Measurements from ENCODE around the gene GARIN5B.
"Not testable (repeated sequence)": the region's sequence is repeated elsewhere in the genome, so short reads cannot be mapped to it uniquely, and the experiment has no call there.

GARIN5B gene

DNA sequence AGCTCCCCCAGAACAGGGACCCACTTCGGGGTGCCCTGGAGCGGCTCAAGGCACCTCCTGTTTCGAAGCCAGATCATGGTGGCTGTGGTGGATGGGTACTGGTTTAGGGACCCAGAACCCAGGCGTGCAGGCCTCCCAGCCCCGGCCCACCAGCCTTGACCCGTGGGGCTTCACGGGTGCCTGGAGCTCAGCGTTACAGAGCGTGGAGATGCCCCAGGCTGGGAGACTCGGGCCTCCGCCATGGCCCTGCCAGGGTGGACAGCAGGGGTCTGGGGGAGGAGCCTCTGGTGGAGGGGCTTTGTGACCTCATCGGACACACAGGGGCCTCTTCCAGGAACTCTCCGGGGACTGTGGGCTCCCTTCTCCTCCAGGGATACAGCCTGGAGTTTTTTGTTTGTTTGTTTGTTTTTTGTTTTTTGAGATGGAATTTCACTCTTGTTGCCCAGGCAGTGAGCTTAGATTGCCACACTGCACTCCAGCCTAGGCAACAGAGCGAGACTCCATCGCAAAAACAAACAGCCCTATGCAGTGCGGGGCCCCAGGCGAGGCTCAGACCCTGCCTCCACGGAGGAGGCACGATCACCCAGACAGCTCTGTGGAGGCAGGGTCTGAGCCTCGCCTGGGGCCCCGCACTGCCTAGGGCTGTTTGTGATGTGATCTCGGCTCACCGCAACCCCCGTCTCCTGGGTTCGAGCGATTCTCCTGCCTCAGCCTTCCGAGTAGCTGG is at the start of gene GARIN5B:
Gene GARIN5B, minus strand, starts transcription at position 271 of the 727 bp plus-strand sequence. Its CDS starts 194 bp downstream, at position 77.
- DNase-seq, result no peak

DNA sequence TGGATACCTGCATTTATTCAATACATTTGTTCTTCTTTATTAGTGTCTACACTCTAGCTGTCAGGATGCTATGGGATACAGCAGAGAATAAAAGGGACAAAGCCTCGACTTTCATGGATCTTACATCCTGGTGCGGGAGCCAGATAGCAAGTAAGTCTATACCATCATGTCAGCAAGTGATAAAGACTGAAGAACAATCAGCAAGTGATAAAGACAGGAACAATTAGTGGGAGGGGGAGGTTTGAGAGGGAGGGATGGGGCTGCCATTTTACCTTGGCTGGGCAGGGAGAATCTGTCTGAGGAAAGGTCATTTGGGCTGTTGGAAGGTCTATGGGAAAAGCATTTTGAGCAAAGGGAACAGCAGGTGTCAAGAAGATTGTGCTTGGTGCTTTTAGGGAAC is 47.1 kb upstream of the GARIN5B start:
- DNase-seq, result no peak

DNA sequence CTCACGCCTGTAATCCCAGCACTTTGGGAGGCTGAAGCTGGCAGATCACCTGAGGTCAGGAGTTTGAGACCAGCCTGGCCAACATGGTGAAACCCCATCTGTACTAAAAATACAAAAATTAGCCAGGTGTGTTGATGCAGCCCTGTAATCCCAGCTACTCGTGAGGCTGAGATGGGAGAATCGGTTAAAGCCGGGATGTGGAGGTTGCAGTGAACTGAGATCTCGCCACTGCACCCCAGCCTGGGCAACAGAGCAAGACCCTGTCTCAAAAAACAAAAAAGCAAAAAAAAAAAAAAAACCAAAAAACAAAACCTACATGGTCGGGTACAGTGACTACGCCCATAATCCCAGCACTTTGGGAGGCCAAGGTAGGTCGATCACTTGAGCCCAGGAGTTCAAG is 46.1 kb upstream of the GARIN5B start:
- not testable (repeated sequence) for DNase-seq

DNA sequence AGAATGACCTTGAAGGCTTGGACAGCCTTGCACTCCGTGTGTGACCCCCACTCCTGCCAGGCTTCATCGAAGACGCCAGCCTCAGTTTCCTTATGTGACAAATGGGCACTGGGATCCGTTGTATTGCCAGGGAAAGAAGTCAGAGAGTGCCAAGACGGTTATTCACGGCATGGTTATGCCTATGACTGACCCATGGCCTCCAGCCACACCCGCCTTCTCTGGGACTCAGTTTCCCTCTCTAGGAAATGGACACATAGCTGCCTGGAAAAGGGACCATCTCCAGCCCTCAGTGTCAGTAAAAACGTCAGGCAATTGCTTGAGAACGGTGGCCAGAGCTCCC is 45.4 kb upstream of the GARIN5B start:
- DNase-seq, result no peak

DNA sequence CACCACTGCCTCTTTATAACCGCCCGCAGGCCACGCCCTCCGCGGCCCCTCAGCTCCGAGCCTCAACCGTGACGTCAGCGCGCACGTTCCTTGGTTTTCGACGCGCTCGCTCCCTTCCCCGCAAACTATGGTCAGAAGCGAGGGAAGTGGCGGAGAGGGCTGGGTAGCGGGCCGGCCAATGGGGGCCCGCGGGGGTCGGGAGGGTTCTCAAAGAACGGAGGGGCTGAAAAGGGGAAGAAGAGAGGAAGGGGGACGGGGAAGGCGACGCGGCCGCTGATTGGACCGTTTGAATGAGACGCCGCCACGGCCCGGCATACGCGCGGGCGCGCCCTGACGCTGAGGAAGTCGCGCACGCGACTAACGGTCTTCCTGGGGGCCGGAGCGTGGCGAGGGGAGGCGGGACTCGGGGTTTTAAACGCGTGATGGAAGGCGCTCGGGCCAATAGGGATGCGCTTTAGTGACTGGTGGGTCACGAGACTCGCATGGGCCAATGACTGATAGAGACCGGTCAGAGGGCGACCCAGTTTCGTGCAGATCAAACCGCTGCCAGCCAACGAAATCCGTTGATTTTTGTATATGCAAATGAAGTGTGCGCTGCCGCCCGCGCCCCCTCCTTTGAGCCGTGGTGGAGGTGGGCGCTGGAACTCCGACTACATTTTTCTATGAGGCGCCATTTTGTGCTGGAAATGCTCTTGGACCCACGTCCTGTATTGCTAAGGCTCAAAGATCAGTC is 44.9 kb upstream of the GARIN5B start:
- DNase-seq, result peak; percentile 94

DNA sequence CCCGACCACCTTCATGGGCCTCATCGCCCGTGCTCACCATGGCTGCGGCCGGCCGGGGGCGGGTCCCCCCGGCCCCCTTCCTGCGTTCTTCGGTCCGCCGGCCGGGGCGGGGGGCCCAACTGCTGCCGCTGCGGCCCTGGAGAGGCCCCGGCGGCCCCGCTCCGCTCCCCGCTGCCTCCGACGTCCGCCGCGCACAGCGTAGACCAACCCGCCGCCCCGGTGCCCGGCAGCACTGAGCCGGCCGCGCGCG is 44.4 kb upstream of the GARIN5B start, which contains the start of gene UBE2S:
Gene UBE2S, minus strand, starts transcription at position 239 of the 250 bp plus-strand sequence. Its CDS starts 199 bp downstream, at position 40.
- DNase-seq, result not testable (repeated sequence)

DNA sequence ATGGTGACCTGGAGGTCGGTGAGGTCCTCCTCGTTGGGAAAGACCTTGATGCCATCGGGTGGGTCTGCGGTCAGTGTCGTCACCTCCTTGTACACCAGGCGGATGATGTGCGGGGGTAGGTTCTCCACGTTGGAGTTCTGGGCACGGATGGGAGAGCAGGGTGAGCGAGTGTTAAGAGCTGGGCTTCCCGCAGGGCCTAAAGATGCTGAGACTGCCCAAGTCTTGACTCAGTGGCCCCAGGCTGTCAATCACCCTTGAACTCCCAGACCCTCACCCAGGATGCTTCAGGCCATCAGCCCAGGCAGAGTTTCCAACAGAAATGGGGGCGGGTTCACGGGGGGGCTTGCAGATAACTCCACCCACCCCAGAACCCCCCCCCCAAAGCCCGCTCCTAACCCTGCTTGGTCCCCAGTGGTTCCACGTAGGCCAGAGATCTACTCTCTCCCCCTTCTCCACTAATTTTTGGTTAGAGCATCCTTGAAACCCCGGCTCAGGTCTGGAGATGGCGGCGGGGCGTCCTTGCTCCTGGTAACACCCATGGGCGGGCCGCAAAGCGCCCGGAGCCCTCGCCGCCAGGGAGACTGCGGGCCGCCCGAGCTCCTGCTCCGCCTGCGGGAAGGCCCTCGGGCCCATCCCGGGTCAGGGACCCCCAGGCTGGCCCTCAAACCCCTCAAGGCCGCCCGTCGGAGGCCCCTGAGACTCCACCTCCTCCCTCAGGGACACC is 43.9 kb upstream of the GARIN5B start:
- DNase-seq, result no peak

DNA sequence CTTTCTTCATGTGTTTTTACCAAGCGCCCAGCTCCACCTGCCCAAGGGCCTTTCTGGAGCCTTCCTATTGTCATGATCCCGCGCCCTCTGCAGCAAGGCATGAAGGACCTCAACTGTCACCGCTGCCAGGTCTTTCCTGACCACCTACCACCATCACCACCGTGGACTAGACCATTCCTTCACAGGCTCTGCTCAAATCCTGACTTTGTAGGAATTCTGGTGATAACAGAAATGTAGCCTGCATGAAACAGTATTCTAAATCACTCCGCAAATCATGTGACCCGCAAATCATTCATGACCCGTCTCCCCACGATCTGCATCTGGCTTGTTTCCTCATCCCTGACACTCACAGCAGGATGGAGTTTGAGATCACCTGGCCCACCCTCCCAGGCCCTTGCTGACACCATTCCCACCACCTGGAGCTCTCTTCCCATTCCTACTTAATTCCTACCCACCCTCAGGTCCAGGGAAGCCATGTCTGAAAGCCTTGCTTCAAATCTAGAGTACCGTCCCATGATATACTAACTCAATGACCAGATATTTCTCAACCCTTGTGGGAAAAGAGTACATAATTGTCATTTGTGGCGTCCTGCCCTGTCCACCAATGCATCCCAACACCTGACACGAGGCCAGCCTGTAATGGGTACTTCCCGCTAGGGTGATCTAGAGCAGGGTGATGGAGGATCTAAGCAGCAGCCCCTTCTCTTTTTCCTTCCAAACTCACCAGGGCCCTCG is 43.2 kb upstream of the GARIN5B start:
- no peak for DNase-seq

DNA sequence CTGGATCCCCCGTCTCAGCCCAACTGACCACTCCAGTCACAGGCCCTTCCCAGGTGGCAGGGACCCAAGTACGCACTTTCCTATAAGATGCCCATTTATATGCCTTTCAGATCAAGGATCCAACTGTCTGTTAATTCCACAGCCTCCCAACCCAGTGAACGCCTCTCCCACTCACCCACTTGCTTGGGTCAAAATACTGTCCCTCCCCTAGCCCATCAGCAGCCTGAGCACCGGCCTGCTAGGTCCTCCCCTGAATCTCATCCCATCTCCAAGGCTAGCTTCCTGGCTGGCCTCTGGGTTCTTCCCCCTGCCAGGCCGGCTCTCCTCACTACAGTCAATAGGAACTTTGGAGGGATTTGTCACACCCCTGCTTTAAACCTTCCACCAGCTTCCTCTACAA is 42.6 kb upstream of the GARIN5B start:
- no peak for DNase-seq

DNA sequence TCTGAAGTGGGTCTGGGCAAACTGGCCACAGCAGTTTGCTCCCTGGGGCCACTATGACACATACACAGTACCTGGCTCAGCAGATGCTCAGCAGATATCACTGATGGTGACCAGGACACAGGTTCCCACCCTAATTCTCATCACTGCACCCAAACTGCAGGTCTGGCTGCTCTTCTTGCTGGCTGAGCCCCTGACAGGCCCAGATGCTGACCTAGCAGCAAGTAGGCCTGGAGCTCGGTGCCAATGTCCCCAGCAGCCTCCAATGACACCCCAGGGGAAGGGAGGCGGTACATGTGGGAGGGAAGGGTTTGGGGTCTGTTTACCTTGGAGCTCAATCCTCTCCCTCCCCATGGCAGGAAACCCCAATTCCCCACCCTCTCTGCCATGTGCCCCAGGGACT is 39.4 kb upstream of the GARIN5B start:
- no peak for DNase-seq

DNA sequence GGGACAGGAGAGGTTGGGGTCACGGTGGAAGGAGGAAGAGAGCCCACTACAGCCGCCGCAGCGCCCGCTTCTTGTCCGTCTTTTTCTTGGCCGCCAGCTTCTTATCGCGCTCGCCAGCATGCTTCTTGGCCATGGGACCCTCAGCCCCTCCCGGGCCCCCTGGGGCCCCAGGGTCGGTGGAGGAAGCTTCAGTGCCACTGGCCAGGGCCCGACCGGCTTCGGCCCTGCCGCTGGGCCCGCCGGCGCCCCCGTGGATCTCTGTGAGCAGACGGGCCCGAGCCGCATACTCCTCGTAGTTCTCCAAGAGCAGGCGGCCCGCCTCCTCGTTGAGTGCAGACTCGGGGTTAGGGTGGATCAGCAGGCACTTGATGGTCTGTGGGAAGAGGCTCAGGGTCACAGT is 38.3 kb upstream of the GARIN5B start:
- not testable (repeated sequence) for DNase-seq

DNA sequence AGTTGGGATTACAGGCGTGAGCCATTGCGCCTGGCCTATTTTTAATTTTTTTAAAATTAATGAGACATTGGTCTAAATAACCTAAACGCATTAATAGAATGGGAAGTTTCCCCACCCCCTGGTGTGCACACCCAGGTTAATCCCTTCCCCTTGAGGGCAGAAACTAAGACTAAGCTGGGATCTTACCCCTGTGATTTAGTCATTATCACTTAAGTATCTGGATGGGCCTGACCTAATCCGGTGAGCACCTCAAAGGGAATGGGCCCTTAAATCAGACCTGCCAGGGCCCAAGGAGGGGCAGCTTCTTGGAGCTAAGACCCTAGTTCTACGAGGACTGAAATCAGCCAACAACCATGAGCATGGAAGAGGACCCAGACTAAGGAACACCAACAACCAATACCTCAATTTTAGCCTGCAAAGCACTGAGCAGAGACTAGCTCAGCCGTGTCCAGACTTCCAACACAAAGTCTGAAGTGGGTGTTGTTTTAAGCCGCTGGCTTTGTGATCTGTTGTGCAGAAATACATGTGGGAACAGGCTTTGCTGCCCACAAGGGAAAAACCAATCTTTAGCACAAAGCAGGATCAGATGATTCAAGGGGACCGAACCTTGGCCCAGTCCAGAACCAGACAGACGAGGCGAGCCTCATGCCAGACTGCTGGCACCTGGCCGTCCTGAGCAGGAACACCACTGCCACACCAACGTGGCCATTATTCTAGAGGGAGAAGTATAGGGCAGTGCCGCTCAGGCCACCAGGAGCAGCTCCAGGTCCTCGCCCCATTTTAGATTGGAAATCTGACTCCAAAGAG is 37.4 kb upstream of the GARIN5B start:
- no peak for DNase-seq

DNA sequence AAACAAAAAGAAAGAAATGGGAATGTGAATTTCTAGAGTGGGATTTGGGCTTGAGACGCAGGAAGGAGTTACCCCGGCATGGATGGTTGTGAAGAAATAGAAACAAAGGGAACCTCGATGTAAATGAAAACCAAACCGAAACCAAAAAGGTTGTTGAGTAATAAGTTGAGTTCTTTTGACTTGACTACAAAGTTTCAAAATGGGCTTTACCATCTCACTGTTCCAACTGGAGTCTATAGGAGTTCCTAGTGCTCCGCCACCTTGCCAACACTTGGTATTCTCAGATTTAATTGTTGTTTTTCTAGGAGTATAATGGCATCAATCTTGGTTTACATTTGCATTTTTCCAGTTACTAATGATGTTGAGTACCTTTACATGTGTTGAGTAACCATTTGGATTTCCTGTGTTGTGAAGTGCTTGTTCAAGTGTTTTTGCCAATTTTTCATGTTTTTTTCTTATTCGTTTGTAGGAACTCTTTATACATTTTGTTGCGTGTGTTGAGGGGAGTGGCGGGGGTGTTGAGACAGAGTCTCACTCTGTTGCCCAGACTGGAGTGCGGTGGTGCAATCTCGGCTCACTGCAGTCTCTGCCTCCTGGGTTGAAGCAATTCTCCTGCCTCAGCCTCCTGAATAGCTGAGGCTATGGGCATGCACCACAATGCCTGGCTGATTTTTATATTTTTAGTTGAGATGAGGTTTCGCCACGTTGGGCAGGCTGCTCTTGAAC is 35.3 kb upstream of the GARIN5B start:
- no peak for DNase-seq

DNA sequence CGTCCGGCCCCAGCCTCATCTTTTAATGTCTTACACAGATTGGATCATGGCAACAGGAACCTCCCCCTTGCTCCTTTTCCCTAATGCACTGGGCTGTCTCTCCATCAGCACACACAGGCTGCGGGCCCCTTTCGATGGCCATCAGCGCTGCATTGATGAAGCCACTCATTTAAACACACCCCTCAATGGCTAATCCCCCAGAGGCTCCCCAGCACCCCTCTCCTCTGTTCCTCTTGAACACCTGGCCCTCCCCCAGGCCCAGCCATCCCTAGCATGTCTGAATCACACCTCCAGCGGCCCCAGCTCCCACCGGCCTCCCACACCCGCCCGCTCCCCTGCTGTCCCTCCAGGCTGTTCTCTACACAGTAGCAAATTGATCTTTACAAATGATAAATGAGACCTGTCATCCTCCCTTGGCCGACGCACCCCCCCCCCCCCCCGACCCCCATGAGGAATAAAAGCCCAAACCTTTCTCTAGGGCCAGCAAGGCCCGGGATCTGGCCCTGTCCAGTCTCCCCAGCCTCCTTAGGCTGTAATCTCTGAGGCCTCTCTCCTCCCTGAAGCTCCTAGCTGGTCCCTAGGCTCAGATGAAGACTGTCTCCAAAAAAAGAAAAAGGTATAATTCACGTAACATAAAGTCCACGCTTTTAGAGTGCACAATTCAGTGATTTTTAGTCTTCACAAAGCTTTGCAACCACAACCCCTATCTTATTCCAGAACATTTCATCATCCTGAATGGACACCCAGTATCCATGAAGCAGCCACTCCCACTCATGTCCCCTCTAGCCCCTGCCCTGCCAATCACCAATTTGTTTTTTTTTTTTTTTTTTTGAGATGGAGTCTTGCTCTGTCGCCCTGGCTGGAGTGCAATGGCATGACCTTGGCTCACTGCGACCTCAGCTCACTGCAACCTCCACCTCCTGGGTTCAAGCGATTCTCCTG is 30.0 kb upstream of the GARIN5B start:
- DNase-seq, result no peak

DNA sequence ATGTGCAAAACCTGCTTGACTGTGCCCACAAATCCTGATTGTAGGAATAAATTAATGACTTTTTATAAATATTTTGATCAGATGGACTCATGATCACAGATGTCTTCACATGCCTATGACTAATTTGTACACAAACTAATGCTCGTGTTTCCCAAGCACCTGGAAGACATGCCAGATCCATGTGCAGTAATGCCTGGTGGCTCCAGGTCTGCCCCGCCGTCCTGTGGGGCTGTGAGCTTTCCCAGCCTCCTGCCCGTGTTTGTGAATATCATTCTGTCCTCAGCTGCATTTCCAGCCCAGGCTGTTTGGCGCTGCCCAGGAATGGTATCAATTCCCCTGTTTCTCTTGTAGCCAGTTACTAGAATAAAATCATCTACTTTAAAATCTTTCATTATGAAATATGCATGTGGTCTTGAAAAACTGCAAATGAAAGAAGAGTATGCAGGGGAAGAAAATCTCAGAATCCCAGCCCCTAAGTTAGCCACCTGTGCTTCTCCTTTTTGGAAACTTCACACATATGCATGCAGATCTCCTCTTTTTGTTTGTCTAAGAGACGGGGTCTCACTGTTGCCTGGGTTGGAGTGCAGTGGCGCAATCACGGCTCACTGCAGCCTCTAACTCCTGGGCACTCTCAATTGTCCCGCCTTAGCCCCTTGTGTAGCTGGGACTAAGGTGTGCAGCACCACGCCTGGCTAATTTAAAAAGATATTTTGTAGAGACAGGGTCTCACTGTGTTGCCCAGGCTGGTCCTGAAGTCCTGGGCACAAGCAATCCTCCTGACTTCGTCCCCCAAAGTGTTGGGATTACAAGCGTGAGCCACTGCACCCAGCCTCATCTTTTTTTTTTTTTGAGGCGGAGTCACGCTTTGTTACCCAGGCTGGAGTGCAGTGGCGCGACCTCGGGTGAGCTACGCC is 28.9 kb upstream of the GARIN5B start:
- no peak for DNase-seq

DNA sequence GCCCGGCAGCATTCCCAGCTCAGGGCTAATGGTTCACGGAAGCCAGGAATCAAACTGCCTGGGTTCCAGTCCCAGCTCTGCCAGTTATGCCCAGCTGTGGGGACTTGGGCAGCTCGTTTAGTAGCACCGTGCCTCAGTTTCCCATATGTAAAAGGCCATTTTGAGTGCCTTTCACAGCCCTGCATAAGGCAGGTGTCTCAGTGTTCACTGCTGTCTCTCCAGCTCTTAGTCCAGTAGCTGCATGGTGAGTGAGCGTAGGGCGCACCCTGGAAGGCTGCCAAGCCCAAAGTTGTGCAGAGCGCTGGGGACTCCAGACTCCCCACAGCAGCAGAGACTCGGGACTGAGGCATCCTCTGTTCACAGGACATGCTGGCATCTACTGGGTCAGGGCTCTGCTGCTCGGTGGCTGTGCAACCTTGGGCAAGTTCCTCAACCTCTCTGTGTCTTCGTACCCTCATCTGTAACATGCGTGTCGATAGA is 28.2 kb upstream of the GARIN5B start:
- no peak for DNase-seq

DNA sequence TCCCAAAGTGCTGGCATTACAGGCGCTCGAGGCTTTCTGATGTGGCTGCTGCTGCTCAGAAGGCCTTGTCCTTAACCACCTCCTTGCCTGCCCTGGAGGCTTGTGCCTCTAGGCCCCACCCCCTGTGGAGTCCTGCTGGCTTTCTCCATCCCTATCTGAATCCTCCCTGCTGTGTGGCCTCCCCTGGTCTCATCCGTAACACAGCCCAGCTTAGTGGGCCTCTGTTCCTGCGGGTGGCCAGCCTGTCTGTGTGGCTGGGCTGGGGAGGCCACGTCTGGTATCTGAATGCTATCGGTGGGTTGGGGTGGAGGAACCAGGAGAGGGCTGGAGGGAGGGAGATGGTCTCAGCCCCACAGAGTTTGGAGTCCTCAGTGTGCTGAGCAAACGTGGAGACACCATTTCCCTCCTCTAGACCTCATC is 27.4 kb upstream of the GARIN5B start:
- no peak for DNase-seq

DNA sequence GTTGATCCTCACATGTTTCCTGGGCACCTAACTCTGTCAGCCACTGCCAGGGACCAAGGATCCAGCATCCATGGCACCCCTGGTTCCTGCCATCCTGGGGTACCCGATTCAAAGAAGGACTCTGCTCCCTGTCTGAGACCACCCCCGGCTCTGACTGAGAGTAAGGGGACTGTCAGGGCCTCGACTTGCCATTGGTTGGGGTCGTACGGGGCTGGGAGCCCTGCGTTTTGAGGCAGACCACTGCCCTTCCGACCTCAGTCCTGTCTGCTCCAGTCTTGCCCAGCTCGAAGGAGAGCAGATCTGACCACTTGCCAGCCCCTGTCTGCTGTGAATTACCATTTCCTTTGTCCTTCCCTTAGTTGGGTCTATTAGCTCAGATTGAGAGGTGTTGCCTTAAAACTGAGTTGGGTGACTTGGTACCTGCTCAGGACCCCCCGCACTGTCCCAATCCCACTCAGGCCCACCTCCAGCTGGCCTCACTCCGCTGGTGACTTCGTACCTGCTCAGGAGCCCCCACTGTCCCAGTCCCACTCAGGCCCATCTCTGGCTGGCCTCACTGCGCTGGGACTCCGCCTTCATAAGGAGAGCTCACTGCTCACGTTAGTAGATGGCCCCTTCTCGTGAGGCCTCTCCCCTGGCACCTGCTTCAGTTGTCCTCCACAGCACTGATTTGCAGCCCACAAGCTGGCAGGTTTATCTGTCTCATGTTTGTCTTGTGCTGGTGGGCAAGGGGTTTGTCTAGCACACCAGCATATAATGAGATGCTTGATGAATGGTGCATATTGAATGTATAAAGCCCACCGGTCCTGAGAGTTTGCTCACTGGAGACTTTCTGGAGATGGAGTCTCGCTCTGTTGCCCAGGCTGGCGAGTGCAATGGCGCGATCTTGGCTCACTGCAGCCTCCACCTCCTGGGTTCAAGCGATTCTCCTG is 26.6 kb upstream of the GARIN5B start:
- DNase-seq, result no peak

Measured in NCI-H524 treated with DMSO at 0.1 percent for 48 hours (cell line).